AG04449 (cell line): ENCODE data around the gene TRHDE.
A peak's percentile ranks its signal among the peaks of the same experiment; 100 is the strongest.
"Not testable (repeated sequence)": the region's sequence is repeated elsewhere in the genome, so short reads cannot be mapped to it uniquely, and the experiment has no call there.

Experiments used
- CTCF ChIA-PET: fragments of 350-600 bp; formaldehyde crosslinking; extraction: SDS; loops from one replicate; lab custom pipeline; 2021; ENCODE audit warnings: antibody characterized with exemption; lab: Yijun Ruan, JAX
- POLR2A ChIA-PET: fragments of 400-600, 350-600 bp; formaldehyde crosslinking; extraction: SDS; loops from one replicate; lab custom pipeline; 2020; ENCODE audit warnings: antibody characterized with exemption, inconsistent platforms; lab: Yijun Ruan, JAX
- DNase-seq: peaks from one replicate; pipeline ENCODE4 v3.0.0-alpha.2; 2010; ENCODE audit warnings: low read depth, low spot score
- H3K4me3 ChIP-seq: 2 replicates; pipeline ENCODE4 v1.5.1; 2011; ENCODE audit warnings: low read depth, mild to moderate bottlenecking, control low read depth, low read length
- CTCF ChIP-seq: IDR thresholded peaks from one replicate; pipeline ENCODE4 v1.5.1; 2011; ENCODE audit warnings: mild to moderate bottlenecking, moderate library complexity, low read length, control low read depth, inconsistent platforms; ENCODE audit not compliant: insufficient read depth; ENCODE audit errors: missing control alignments

Gene TRHDE

GRCh38 chr12:72502546-72502945 is 230.4 kb downstream of the TRHDE start:
- TF ChIP-seq CTCF = no peak
- no peak for DNase-seq
- ChIA-PET POLR2A (no interaction called here), CTCF (no interaction called here)
- no peak overlapping the region for H3K4me3 ChIP-seq

GRCh38 chr12:72505227-72505626 is 233.1 kb downstream of the TRHDE start:
- ChIA-PET CTCF (no interaction called here), POLR2A (no interaction called here)
- H3K4me3 ChIP-seq = no peak overlapping the region
- TF ChIP-seq CTCF = no peak
- no peak for DNase-seq

- no peak for TF ChIP-seq CTCF
- no peak for DNase-seq
- no peak overlapping the region for H3K4me3 ChIP-seq
- POLR2A ChIA-PET = no interaction called here
- CTCF ChIA-PET = no interaction called here
These were observed 237.7 kb downstream of the TRHDE start for GRCh38 chr12:72509891-72510290.

- TF ChIP-seq CTCF = no peak
- CTCF ChIA-PET = interaction anchor here (1.7 kb wide), 1 partner anchor 11 kb away, joined by 4 read pairs; no protein-coding TSS in a partner anchor
- DNase-seq = no peak
- no peak overlapping the region for H3K4me3 ChIP-seq
- POLR2A ChIA-PET = no interaction called here
These were observed 238.6 kb downstream of the TRHDE start for GRCh38 chr12:72510772-72511171.

- ChIA-PET CTCF (interaction anchor here (0.9 to 1.7 kb wide), 2 partner anchors 10 to 74 kb away, joined by 3 to 4 read pairs; no protein-coding TSS in a partner anchor), POLR2A (no interaction called here)
- TF ChIP-seq CTCF = no peak
- no peak overlapping the region for H3K4me3 ChIP-seq
- no peak for DNase-seq
These were observed 239.3 kb downstream of the TRHDE start for GRCh38 chr12:72511498-72511897.

GRCh38 chr12:72511906-72512305 is 239.7 kb downstream of the TRHDE start:
- DNase-seq = peak; percentile 16
- POLR2A ChIA-PET = no interaction called here

GRCh38 chr12:72520044-72520678 is 248.0 kb downstream of the TRHDE start:
- POLR2A ChIA-PET, DNase-seq, H3K4me3 ChIP-seq, CTCF ChIA-PET: not testable (repeated sequence)

More at GRCh38 chr12:72511906-72512305, 239.7 kb downstream of the TRHDE start:
- H3K4me3 ChIP-seq = no peak overlapping the region
- CTCF ChIA-PET = interaction anchor here (0.9 to 1.7 kb wide), 2 partner anchors 9 to 74 kb away, joined by 3 to 4 read pairs; no protein-coding TSS in a partner anchor
- no peak for TF ChIP-seq CTCF
